Dermis blood vessel endothelial cell (primary cell): ENCODE data around the gene BUB1B. TPM values are rescaled to one million over a fixed set of nuclear protein-coding genes. Genes with fewer than 3 reads are reported as not detected.
A peak's percentile ranks its signal among the peaks of the same experiment; 100 is the strongest.
"Not testable (repeated sequence)": the region's sequence is repeated elsewhere in the genome, so short reads cannot be mapped to it uniquely, and the experiment has no call there.

ENCODE experiments used
- DNase-seq: peaks from one replicate; pipeline ENCODE4 v3.0.0; 2010
- total RNA-seq: library from RNA; depleted of rRNA; stranded (reverse); fragments of >200 nt; gene quantifications from 2 replicates; pipeline ENCODE4 v1.2.3, GENCODE V29; 2014

Gene BUB1B, protein sequence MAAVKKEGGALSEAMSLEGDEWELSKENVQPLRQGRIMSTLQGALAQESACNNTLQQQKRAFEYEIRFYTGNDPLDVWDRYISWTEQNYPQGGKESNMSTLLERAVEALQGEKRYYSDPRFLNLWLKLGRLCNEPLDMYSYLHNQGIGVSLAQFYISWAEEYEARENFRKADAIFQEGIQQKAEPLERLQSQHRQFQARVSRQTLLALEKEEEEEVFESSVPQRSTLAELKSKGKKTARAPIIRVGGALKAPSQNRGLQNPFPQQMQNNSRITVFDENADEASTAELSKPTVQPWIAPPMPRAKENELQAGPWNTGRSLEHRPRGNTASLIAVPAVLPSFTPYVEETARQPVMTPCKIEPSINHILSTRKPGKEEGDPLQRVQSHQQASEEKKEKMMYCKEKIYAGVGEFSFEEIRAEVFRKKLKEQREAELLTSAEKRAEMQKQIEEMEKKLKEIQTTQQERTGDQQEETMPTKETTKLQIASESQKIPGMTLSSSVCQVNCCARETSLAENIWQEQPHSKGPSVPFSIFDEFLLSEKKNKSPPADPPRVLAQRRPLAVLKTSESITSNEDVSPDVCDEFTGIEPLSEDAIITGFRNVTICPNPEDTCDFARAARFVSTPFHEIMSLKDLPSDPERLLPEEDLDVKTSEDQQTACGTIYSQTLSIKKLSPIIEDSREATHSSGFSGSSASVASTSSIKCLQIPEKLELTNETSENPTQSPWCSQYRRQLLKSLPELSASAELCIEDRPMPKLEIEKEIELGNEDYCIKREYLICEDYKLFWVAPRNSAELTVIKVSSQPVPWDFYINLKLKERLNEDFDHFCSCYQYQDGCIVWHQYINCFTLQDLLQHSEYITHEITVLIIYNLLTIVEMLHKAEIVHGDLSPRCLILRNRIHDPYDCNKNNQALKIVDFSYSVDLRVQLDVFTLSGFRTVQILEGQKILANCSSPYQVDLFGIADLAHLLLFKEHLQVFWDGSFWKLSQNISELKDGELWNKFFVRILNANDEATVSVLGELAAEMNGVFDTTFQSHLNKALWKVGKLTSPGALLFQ
- total RNA-seq: 12.8 and 39.7 TPM in 2 replicates

- DNase-seq: peak; percentile 96
Observed at GRCh38 chr15:40160689-40161688, at the start of gene BUB1B. Gene BUB1B (plus strand): TSS chr15:40161069. CDS start chr15:40161221, 152 bp downstream.

DNA sequence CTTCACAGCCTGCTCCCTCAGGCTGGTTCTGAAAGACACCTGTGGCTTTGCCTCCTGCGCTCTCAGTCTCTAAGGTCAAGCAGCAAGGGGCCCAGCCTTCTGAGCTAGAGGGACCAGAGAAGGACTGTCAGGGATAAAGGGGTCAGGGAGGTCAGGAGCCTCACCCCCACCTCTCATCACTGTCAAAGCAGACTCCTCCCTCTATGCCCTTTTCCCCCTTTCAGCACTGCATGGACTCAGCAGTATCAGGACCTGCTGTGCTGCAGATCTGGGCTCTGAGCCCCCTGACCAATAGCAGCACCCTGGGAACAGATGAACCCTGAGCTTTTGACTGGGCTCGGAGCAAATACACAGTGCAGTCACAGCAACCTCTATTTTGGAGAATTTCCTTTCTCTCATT, 49.0 kb upstream of the BUB1B start:
- no peak for DNase-seq

- no peak for DNase-seq
Observed at GRCh38 chr15:40112789-40113188, 48.1 kb upstream of the BUB1B start.

- no peak for DNase-seq
Observed at GRCh38 chr15:40114218-40114617, 46.7 kb upstream of the BUB1B start.

GRCh38 chr15:40115106-40115505, 45.8 kb upstream of the BUB1B start:
- DNase-seq: not testable (repeated sequence)

DNA sequence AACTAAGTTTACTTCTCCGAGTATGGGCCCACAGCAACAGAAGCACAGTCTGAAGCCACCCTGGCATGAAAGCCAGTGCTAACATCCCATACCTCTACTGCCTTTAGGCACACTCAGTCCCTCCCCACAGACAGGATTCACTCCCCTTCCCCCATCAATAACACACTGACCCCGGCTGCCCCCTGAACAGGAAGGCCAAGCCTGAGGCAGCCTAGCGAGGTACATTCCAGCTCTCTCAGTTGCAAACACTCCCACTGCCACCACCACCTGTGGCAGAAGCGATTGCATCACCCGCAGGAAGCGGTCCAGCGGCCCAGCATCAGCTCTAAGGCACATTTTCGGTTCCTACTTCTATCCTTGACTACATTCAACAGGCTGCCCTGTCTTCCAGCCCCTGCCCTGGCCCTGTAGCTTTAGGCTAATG, 45.2 kb upstream of the BUB1B start:
- DNase-seq: no peak

GRCh38 chr15:40118473-40118872, 42.4 kb upstream of the BUB1B start:
- no peak for DNase-seq

DNA sequence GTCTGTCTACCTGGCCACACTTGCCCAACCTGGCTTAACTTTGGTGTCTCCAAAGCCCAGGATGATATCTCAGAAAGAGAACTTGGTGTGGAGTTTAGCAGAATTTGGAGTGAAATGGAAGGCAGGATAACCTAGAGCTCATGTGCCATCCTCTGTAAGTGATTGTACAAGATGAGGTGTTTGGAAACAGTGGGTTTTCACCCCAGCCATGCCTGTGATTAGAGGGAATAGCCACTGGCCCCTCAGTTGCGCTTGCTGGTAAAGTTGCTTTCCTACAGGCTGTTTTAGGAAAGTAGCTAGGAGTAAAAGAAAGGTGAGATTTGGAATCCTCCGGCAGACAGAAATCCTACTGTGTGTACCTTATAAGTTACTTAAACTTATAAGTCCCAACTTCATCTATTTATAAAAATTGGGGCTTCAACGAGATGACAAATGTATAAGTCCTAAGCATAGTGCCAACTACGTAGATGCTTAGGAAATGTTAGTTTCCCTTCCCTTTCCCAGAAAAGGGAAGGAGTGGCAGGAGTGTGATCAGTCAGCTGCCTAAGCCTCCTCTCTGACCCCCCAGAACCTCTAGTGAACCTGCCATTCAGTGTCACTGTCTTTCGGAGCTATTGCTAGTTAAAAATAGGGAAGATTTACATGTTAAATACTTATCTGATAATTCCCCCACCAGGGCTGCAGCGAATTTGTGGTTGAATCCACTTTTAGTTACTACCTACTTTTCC, 38.8 kb upstream of the BUB1B start:
- DNase-seq: no peak

DNA sequence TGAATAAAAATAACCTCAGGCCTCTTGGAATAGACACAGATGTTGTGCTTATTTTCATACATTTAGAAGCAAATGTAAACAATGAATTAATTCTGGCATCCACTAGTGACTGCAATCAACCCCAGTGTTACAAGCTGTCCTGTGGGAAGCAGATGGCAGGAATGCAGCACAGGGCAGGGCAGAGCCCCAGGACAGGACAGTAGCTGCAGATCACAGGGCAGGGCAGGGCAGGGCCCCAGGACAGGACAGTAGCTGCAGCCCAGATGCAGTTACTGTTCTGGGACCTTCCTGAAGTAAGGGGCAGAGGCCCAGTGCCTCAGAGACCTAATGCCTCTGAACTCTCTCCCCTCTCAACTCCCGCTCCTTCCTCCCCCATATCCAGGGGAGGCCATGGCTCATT, 37.9 kb upstream of the BUB1B start:
- not testable (repeated sequence) for DNase-seq

DNA sequence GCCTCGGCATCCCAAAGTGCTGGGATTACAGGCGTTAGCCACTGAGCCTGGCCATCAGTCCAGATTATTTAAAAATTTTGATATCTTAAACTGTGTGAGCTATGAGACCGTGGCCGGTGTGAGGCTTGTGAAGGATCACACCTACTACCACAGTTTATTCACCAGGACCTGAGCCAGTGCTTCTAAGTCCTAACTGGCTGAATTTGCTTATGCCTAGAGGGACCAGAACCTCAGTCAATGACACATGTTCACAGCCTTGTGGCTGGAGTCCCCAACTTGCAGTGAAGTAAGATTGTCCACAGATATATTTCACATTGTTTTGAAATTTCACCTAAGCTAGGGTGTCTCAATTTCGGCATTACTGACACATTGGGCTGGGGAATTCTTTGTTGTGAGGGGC, 37.0 kb upstream of the BUB1B start:
- DNase-seq: not testable (repeated sequence)

DNA sequence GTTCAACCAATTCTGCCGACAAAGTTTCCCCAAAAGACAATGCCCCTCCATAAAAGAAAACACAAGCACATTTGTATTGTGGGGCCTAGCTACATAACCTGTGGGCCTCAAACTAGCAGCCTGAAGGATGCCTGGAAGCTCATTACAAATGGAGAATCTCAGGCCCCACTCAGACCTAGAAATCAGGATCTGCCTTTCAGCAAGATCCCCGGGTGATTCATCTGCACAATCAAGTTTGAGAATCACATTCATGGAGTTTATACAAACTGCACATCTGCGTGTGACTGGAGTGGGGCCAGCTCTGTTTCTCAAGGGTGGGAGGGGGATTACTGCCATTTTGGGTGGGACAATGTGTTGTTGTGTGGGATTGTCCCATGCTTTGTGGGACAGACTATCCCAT, 36.5 kb upstream of the BUB1B start:
- not testable (repeated sequence) for DNase-seq

DNA sequence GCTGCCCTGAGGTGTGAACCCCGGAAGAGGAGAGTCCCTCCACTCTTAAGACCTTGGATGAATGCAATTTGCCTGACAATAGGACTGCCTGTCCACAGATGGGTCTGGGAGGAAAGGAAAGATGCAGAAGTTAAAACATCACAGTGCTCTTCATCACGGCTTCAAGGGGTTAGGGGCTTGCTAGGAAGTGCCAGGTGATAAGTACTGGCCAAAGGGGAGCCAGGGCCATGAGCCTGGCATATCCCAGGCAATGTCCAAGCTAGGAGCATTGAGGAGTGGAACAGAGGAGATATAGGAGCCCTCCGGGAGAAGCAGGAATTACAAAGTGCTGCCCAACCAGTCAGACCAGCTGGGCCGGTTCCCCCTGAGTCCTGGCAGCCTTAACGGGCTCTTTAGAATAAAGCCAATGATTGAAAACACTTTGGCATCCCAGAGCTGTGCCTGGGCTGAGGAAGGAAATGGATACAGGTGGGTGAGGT, 36.0 kb upstream of the BUB1B start:
- not testable (repeated sequence) for DNase-seq

- no peak for DNase-seq
Observed at GRCh38 chr15:40125950-40126349, 34.9 kb upstream of the BUB1B start.

- DNase-seq: no peak
Observed at GRCh38 chr15:40128766-40129660, 31.9 kb upstream of the BUB1B start.

GRCh38 chr15:40130118-40130517, 30.8 kb upstream of the BUB1B start:
- no peak for DNase-seq

GRCh38 chr15:40130799-40131502, 29.9 kb upstream of the BUB1B start:
- no peak for DNase-seq

GRCh38 chr15:40133544-40133943, 27.3 kb upstream of the BUB1B start:
- no peak for DNase-seq

DNA sequence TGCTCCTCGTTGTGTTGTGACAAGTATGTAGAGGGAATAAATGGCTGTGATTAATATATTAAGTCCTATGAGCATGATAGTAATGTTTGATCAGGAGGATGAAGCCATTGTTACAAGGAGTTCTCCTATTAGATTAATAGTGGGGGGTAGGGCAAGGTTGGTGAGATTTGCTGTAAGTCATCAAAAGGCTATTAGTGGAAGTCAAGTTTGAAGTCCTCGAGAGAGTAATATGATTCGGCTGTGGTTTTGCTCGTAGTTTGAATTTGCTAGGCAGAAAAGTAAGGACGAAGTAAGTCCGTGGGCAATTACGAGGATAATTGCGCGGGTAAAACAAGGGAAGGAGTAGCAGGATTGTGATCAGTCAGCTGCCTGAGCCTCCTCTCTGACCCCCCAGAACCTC, 26.0 kb upstream of the BUB1B start:
- DNase-seq: no peak

DNA sequence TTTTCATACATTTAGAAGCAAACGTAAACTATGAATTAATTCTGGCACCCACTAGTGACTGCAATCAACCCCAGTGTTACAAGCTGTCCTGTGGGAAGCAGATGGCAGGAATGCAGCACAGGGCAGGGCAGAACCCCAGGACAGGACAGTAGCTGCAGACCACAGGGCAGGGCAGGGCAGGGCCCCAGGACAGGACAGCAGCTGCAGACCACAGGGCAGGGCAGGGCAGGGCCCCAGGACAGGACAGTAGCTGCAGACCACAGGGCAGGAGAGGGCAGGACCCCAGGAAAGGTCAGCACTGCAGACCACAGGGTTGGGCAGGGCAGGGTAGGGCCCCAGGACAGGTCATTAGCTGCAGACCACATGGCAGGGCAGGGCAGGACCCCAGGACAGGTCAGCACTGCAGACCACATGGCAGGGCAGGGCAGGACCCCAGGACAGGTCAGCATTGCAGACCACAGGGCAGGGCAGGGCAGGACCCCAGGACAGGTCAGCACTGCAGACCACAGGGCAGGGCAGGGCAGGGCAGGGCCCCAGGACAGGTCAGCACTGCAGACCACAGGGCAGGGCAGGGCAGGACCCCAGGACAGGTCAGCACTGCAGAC, 24.9 kb upstream of the BUB1B start:
- not testable (repeated sequence) for DNase-seq
